Lung (tissue), 12 donors: ENCODE measurements around the gene COL17A1. TPM values are rescaled to one million over a fixed set of nuclear protein-coding genes. Genes with fewer than 3 reads are reported as not detected.

ENCODE experiments used
- ATAC-seq: fragments of 200-7000 bp; cut with Tn5 transposase; one replicate; pipeline ENCODE4 v1.9.1; 2020; ENCODE audit warnings: moderate number of reproducible peaks; ENCODE audit not compliant: insufficient read depth, low FRiP score
- DNase-seq, 3 donors: peaks; one replicate each; pipeline ENCODE4 v3.0.0-alpha.2; 2013 to 2017
- H3K27ac ChIP-seq, 2 donors: one replicate each; pipeline ENCODE4 v1.5.1; 2013; ENCODE audit warnings: mild to moderate bottlenecking in 2 of 2, moderate library complexity in 2 of 2, control low read depth in 1 of 2, inconsistent platforms in 1 of 2, low read depth in 1 of 2, low read length in 1 of 2
- H3K27me3 ChIP-seq, 3 donors: one replicate each; pipeline ENCODE4 v1.5.1; 2013; ENCODE audit warnings: low read length in 2 of 3; ENCODE audit not compliant: control insufficient read depth in 3 of 3, insufficient read depth in 3 of 3
- H3K36me3 ChIP-seq, 4 donors: one replicate each; pipeline ENCODE4 v1.5.1; 2013; ENCODE audit warnings: low read length in 4 of 4, mild to moderate bottlenecking in 1 of 4, moderate library complexity in 1 of 4; ENCODE audit not compliant: control insufficient read depth in 4 of 4, insufficient read depth in 4 of 4
- H3K4me1 ChIP-seq, 5 donors: one replicate each; pipeline ENCODE4 v1.5.1; 2013; ENCODE audit warnings: low read length in 5 of 5, mild to moderate bottlenecking in 2 of 5, moderate library complexity in 1 of 5; ENCODE audit not compliant: control insufficient read depth in 5 of 5, insufficient read depth in 5 of 5
- H3K4me3 ChIP-seq: one replicate; pipeline ENCODE4 v1.5.1; 2013; ENCODE audit warnings: mild to moderate bottlenecking, control low read depth, moderate library complexity
- H3K9ac ChIP-seq, 2 donors: one replicate each; pipeline ENCODE4 v1.5.1; 2013; ENCODE audit warnings: low read length in 2 of 2, control low read depth in 1 of 2; ENCODE audit not compliant: insufficient read depth in 1 of 2
- H3K9me3 ChIP-seq, 4 donors: one replicate each; pipeline ENCODE4 v1.5.1; 2013; ENCODE audit warnings: low read length in 3 of 4, mild to moderate bottlenecking in 1 of 4, moderate library complexity in 1 of 4; ENCODE audit not compliant: control insufficient read depth in 4 of 4, insufficient read depth in 3 of 4
- CTCF ChIP-seq: IDR thresholded peaks from 2 replicates; pipeline ENCODE4 v1.5.1; 2012; ENCODE audit warnings: mild to moderate bottlenecking; ENCODE audit errors: control extremely low read depth, extremely low read depth
- WGBS, 2 donors: extraction: QIAGEN DNeasy Blood & Tissue Kit; methylation state at CpG; one replicate each; pipeline ENCODE4 v1.1.7; 2013; 5-methylcytosine and 5-hydroxymethylcytosine counted together
- polyA plus RNA-seq, 2 donors: library from polyadenylated mRNA; stranded (reverse); fragments of 200-250 nt; gene quantifications; one replicate each; pipeline ENCODE4 v1.2.1, GENCODE V29; 2013
- total RNA-seq, 2 donors: library from RNA; depleted of rRNA in 1 of 2; stranded (reverse); fragments of >200 nt in 1 of 2; gene quantifications; one replicate each; pipeline ENCODE4 v1.2.1, GENCODE V29; 2014 to 2021
- donor health status: control.
- donor health status: control.
- donor health status: Bipolar disorder and iron deficiency.
- donor health status: healthy.
- donor health status: DM: yes; HTN: yes; CAD: no.

The COL17A1 gene
- total and polyA plus RNA-seq, 4 donors, result 0.92 to 2.5 (median 2.2) TPM

GRCh38 chr10:104026762-104027161, 58.9 kb downstream of the COL17A1 start:
- no peak overlapping the region for H3K4me3 ChIP-seq
- TF ChIP-seq CTCF, result no peak
- DNase-seq (peak in 1 of 3 donors; percentile 35), ATAC-seq (no peak)
- no peak overlapping the region for H3K9ac ChIP-seq
- H3K27ac ChIP-seq, result no peak overlapping the region
- peaks cover 13 to 30% (median 27%) of the 10 kb centered on the region in 4 donors for H3K36me3 ChIP-seq
- no peaks in the 10 kb centered on the region for H3K27me3 ChIP-seq
- peaks cover 0 to 9% (median 2%) of the 10 kb centered on the region in 5 donors for H3K4me1 ChIP-seq
- WGBS, 2 donors, result 65 to 81% methylated on average over 2 of the region's 2 CpGs
- H3K9me3 ChIP-seq, result no peaks in the 10 kb centered on the region

- H3K4me1 ChIP-seq, result peaks cover 0 to 9% (median 2%) of the 10 kb centered on the region in 5 donors
- 68 to 85% methylated on average over 5 of the region's 5 CpGs for WGBS, 2 donors
- H3K9ac ChIP-seq, result no peak overlapping the region
- DNase-seq, result no peak
- no peaks in the 10 kb centered on the region for H3K9me3 ChIP-seq
- no peak overlapping the region for H3K27ac ChIP-seq
- H3K4me3 ChIP-seq, result no peak overlapping the region
- H3K36me3 ChIP-seq, result peaks cover 13 to 37% (median 32%) of the 10 kb centered on the region in 4 donors
- ATAC-seq, result no peak
- H3K27me3 ChIP-seq, result no peaks in the 10 kb centered on the region
- TF ChIP-seq CTCF, result no peak
Measured at GRCh38 chr10:104025524-104025923, 60.2 kb downstream of the COL17A1 start.

GRCh38 chr10:104022026-104022425, 63.7 kb downstream of the COL17A1 start:
- Histone ChIP-seq H3K4me3 (no peak overlapping the region), H3K36me3 (peaks cover 28 to 57% (median 42%) of the 10 kb centered on the region in 4 donors), H3K9me3 (no peaks in the 10 kb centered on the region), H3K9ac (no peak overlapping the region), H3K27ac (no peak overlapping the region), H3K27me3 (no peaks in the 10 kb centered on the region), H3K4me1 (peaks cover 0 to 2% (median 0%) of the 10 kb centered on the region in 5 donors)
- ATAC-seq (no peak), DNase-seq (no peak)
- TF ChIP-seq CTCF, result no peak
- WGBS, 2 donors, result 83 to 84% methylated on average over 5 of the region's 5 CpGs

GRCh38 chr10:104021246-104021645, 64.4 kb downstream of the COL17A1 start:
- TF ChIP-seq CTCF, result no peak
- Histone ChIP-seq H3K4me1 (peaks cover 0 to 2% (median 0%) of the 10 kb centered on the region in 5 donors), H3K36me3 (peaks cover 28 to 57% (median 42%) of the 10 kb centered on the region in 4 donors), H3K4me3 (no peak overlapping the region), H3K27ac (no peak overlapping the region), H3K9me3 (no peaks in the 10 kb centered on the region), H3K27me3 (no peaks in the 10 kb centered on the region), H3K9ac (no peak overlapping the region)
- DNase-seq, result no peak
- WGBS, 2 donors, result 96 to 97% methylated on average over 1 of the region's 1 CpG
- no peak for ATAC-seq
